IMR-90 (cell line): ENCODE data around the gene TK2.

Experiments used
- CTCF ChIP-seq: conservative IDR thresholded peaks from 2 replicates; pipeline ENCODE4 v1.5.1; 2012; ENCODE audit warnings: mild to moderate bottlenecking, low read depth, low read length, improper control_type of control experiment
- POLR2A ChIP-seq: IDR thresholded peaks from 2 replicates; pipeline ENCODE4 v1.6.1; 2012; ENCODE audit warnings: mild to moderate bottlenecking, low read depth, low read length

- TF ChIP-seq CTCF, result no peak
- TF ChIP-seq POLR2A, result no peak
Measured at GRCh38 chr16:66548868-66549267, 1.1 kb downstream of the TK2 start.
